GM12874 (cell line): ENCODE measurements around the gene BMPER.

Source experiments
- TF ChIP-seq, protein P1 (sequence below): IDR thresholded peaks from 2 replicates; pipeline ENCODE4 v1.5.1; 2011; ENCODE audit warnings: low read depth, mild to moderate bottlenecking, control low read depth, low read length, moderate library complexity; ENCODE audit not compliant: insufficient read depth

BMPER gene

DNA sequence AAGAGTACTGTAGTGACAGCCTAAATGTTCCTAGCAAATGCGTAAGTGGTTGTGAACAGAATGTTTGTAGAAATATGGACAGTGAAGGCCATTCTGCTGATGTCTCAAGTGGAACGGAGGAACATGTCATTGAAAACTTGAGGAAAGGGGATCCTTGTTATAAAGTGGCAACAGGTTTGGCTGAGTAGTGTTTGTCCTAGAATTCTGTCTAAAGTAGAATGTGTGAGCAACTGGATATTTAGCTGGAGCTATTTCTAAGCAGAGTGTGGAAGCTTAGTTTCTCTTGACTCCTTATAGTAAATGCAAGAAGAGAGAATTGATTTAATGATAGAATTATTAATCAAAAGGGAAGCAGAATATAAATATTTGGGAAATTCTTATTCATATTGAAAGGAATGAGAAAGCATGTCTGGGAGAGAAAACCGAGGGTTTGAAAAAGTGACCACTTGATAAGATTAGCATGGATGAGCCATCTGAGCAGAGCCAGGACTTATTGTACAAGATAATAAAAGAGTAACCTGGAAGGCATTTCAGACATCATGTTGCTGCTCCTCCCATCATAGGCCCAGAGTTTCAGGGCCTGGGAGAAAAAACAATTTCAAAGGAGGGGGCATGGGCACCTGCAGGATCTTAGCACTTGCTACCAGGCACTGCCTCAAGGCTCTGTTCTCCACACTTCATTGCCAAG, 276.1 kb downstream of the BMPER start:
- TF ChIP-seq, protein P1, sequence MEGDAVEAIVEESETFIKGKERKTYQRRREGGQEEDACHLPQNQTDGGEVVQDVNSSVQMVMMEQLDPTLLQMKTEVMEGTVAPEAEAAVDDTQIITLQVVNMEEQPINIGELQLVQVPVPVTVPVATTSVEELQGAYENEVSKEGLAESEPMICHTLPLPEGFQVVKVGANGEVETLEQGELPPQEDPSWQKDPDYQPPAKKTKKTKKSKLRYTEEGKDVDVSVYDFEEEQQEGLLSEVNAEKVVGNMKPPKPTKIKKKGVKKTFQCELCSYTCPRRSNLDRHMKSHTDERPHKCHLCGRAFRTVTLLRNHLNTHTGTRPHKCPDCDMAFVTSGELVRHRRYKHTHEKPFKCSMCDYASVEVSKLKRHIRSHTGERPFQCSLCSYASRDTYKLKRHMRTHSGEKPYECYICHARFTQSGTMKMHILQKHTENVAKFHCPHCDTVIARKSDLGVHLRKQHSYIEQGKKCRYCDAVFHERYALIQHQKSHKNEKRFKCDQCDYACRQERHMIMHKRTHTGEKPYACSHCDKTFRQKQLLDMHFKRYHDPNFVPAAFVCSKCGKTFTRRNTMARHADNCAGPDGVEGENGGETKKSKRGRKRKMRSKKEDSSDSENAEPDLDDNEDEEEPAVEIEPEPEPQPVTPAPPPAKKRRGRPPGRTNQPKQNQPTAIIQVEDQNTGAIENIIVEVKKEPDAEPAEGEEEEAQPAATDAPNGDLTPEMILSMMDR, result no peak

DNA sequence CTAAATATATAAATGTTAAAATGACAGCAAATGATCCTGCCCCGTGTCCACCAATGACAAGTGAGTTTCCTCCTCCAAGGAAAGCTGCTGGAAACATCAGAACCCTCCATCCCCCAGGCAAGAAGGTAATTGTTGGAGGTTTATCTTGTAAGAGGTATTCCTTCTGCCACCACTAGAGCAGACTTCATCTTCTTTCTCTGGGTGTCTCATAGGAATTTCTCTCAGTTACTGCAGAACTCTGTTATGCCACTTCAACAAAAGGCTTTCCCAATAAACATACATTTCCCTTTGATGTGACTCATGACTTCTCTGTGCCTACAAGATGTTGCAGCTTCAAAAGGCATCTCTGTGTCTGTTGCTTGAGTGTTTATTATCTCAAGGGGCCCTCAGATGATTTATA, 279.1 kb downstream of the BMPER start:
- TF ChIP-seq, protein P1, result no peak

DNA sequence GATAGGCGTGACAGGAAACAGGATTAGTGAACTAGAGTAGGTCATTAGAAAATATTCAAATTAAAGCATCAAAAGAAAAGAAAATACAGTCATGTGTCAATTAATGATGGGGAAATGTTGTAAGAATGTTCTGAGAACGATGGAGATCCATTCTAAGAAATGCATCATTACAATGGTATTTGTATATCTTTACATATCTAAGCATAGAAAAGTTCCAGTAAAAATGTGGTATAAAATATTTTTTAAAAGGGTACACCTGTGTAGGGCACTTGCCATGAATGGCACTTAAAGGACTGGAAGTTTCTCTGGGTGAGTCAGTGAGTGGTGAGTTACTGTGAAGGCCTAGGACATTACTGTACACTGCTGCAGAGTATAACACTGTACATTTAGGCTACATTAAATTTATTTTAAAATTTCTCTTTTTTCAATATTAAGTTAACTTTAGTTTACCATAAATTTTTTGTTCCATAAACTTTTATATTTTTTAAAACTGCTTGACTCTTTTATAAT, 282.5 kb downstream of the BMPER start:
- TF ChIP-seq, protein P1, result no peak

DNA sequence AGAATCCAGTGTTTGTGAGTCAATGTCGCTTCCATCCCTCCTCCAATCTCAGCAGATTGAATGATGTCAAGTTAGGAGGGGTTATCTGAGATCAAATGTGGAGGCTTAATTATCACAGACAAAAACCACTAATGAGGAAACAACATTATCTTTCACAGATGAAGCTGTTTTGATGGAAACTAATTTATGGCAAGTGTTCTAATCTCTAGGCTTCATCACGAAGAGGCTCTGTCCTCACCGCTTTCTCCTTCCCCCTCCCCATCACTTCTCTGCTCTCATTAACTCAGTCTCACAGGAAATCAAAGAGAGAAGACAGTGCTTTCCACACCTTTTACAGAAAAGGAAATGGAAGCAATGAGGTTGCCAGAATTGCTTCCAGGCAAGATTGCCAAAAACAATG, 283.7 kb downstream of the BMPER start:
- TF ChIP-seq, protein P1, result no peak

DNA sequence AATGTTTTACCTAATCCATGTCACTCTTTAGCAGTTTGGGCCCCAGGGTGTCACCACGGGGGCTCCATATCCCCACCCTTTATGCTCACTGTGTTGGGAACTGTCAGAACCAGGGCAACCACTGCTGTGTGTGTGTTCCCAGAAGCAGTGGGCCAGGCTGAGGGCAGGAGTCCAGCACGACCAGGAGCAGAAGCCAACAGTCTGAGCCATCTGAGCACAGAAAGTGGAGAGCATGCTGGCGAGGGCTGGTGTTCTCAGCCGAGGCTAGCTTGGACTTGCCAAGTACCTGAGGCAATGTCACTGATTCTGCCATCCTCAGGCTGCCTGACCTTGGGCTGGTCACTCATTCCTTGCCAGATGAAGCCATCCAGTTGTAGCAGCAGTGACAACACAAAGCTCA, 285.0 kb downstream of the BMPER start:
- TF ChIP-seq, protein P1, result no peak

DNA sequence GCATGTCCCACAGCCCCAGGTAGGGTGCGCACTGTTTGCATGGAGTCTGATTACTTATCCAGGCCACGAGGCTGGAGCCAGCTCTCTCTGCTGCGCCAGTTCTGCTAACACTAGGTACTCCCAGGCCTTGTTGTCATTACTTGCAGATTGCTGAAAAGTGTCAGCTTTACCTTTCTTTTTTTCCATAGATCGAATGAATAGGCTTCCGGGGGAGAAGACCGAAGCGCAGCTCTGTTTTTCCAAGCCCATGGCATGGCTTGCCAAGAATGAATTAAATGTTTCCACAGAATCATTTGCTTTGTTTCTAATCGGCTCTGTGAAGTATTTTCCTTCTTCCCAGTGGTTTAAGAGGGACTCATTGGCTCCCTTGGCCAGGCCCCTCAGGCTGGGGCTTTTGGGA, 285.8 kb downstream of the BMPER start:
- TF ChIP-seq, protein P1, result no peak

DNA sequence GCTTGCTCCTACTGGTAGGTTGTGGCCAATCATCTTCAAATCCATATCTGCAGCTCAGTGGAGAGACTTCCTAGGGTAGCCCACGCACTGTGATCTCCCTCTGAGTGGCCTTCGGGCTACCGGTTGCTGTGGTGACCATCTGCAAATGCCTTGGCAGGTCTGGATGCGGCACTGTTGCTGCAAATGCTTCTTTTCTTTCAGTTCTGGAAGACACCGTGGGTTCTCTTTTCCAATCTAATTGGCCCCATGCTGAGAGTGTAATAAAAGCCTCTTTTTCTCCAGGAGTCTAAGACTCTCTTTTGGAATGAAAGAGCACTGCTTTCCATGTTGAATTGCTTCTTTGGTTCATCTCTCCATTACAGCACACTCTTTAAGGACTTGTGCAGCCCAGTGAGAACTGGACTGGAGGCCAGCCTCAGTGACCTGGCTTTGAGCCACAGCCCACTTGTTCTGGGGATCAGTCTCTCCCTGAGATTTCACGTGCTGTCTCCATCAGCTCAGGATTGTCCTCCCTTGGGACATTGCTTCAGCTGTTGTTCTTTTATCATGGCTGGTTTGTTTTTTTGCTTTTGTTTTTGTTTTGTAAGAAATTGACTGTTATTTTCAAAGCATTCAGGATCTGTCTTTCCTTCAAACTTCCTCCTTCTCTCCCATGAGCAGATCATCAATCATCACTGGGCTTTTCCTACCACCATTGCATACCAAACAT, 286.6 kb downstream of the BMPER start:
- TF ChIP-seq, protein P1, result no peak
